ENCODE results near the gene PABPC1L2B. TPM values are rescaled to one million over a fixed set of nuclear protein-coding genes. Genes with fewer than 3 reads are reported as not detected.

The PABPC1L2B gene
- total and polyA plus RNA-seq, 2 of the 8 experiments (the other 6 are each of a cell fraction or from before 2014, with no cell fraction given), result 1.5 to 1.7 TPM

DNA sequence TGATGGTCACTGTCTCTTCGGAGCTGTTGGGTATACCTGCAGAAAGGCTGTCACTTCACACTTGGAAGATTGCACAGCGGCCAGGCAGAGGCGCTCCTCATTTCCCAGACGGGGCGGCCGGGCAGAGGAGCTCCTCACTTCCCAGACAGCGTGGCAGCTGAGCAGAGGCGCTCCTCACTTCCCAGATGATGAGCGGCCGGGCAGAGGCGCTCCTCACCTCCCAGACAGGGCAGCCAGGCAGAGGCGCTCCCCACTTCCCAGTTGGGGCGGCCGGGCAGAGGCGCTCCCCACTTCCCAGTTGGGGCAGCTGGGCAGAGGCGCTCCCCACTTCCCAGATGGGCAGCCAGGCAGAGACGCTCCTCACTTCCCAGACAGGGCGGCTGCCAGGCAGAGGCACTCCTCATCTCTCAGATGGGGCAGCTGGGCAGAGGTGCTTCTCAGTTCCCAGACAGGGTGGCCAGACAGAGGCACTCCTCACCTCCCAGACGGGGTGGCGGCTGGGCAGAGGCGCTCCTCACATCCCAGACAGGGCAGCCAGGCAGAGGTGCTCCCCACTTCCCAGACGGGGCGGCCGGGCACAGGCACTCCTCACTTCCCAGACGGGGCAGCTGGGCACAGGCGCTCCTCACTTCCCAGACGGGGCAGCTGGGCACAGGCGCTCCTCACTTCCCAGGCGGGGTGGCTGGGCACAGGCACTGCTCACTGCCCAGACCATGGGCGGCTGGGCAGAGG, 18.8 kb downstream of the PABPC1L2B start (continued):
- TF ChIP-seq, protein P1, sequence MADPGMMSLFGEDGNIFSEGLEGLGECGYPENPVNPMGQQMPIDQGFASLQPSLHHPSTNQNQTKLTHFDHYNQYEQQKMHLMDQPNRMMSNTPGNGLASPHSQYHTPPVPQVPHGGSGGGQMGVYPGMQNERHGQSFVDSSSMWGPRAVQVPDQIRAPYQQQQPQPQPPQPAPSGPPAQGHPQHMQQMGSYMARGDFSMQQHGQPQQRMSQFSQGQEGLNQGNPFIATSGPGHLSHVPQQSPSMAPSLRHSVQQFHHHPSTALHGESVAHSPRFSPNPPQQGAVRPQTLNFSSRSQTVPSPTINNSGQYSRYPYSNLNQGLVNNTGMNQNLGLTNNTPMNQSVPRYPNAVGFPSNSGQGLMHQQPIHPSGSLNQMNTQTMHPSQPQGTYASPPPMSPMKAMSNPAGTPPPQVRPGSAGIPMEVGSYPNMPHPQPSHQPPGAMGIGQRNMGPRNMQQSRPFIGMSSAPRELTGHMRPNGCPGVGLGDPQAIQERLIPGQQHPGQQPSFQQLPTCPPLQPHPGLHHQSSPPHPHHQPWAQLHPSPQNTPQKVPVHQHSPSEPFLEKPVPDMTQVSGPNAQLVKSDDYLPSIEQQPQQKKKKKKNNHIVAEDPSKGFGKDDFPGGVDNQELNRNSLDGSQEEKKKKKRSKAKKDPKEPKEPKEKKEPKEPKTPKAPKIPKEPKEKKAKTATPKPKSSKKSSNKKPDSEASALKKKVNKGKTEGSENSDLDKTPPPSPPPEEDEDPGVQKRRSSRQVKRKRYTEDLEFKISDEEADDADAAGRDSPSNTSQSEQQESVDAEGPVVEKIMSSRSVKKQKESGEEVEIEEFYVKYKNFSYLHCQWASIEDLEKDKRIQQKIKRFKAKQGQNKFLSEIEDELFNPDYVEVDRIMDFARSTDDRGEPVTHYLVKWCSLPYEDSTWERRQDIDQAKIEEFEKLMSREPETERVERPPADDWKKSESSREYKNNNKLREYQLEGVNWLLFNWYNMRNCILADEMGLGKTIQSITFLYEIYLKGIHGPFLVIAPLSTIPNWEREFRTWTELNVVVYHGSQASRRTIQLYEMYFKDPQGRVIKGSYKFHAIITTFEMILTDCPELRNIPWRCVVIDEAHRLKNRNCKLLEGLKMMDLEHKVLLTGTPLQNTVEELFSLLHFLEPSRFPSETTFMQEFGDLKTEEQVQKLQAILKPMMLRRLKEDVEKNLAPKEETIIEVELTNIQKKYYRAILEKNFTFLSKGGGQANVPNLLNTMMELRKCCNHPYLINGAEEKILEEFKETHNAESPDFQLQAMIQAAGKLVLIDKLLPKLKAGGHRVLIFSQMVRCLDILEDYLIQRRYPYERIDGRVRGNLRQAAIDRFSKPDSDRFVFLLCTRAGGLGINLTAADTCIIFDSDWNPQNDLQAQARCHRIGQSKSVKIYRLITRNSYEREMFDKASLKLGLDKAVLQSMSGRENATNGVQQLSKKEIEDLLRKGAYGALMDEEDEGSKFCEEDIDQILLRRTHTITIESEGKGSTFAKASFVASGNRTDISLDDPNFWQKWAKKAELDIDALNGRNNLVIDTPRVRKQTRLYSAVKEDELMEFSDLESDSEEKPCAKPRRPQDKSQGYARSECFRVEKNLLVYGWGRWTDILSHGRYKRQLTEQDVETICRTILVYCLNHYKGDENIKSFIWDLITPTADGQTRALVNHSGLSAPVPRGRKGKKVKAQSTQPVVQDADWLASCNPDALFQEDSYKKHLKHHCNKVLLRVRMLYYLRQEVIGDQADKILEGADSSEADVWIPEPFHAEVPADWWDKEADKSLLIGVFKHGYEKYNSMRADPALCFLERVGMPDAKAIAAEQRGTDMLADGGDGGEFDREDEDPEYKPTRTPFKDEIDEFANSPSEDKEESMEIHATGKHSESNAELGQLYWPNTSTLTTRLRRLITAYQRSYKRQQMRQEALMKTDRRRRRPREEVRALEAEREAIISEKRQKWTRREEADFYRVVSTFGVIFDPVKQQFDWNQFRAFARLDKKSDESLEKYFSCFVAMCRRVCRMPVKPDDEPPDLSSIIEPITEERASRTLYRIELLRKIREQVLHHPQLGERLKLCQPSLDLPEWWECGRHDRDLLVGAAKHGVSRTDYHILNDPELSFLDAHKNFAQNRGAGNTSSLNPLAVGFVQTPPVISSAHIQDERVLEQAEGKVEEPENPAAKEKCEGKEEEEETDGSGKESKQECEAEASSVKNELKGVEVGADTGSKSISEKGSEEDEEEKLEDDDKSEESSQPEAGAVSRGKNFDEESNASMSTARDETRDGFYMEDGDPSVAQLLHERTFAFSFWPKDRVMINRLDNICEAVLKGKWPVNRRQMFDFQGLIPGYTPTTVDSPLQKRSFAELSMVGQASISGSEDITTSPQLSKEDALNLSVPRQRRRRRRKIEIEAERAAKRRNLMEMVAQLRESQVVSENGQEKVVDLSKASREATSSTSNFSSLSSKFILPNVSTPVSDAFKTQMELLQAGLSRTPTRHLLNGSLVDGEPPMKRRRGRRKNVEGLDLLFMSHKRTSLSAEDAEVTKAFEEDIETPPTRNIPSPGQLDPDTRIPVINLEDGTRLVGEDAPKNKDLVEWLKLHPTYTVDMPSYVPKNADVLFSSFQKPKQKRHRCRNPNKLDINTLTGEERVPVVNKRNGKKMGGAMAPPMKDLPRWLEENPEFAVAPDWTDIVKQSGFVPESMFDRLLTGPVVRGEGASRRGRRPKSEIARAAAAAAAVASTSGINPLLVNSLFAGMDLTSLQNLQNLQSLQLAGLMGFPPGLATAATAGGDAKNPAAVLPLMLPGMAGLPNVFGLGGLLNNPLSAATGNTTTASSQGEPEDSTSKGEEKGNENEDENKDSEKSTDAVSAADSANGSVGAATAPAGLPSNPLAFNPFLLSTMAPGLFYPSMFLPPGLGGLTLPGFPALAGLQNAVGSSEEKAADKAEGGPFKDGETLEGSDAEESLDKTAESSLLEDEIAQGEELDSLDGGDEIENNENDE (IDR thresholded peaks at IDR 0.05; ENCODE audit: insufficient replicate concordance, low read length), result no peak
- TF ChIP-seq BRCA1 (IDR thresholded peaks at IDR 0.05; ENCODE audit: low read depth, low read length) (no peak), TAF1 (IDR thresholded peaks at IDR 0.05; ENCODE audit: low read depth, low read length) (no peak), RBBP5 (IDR thresholded peaks at IDR 0.05; ENCODE audit: borderline replicate concordance, low read depth, low read length) (no peak), CHD1 (IDR thresholded peaks at IDR 0.05; ENCODE audit: low read depth, low read length) (no peak), POLR2A (IDR thresholded peaks at IDR 0.05; ENCODE audit: control extremely low read depth in 1 of 2, low read depth in 2 of 2, low read length in 2 of 2) (no peak), SP2 (IDR thresholded peaks at IDR 0.05; ENCODE audit: low read length) (no peak), GABPA (IDR thresholded peaks at IDR 0.05; ENCODE audit: borderline replicate concordance, insufficient read depth, low read length) (no peak), KDM1A (IDR thresholded peaks at IDR 0.05; ENCODE audit: borderline replicate concordance, low read length) (no peak), KDM4A (IDR thresholded peaks at IDR 0.05; ENCODE audit: low read depth, low read length, severe bottlenecking) (no peak), BACH1 (IDR thresholded peaks at IDR 0.05; ENCODE audit: low read length) (no peak), CREB1 (IDR thresholded peaks at IDR 0.05) (no peak)
